K562 (cell line): ENCODE results near the gene FAAH. TPM values are rescaled to one million over a fixed set of nuclear protein-coding genes. Genes with fewer than 3 reads are reported as not detected.
A peak's percentile ranks its signal among the peaks of the same experiment; 100 is the strongest.

Source experiments
- CBX2 ChIP-seq: fragments of 200-600 bp; sonication (generic); IDR thresholded peaks from one replicate; pipeline ENCODE4 v1.6.1; 2012; ENCODE audit warnings: mild to moderate bottlenecking, low read length, inconsistent platforms; ENCODE audit not compliant: insufficient read depth, poor library complexity, severe bottlenecking
- ELK1 ChIP-seq: sonication (generic); formaldehyde crosslinking; IDR thresholded peaks from 2 replicates; pipeline ENCODE4 v1.8.1; 2022; ENCODE audit warnings: missing genetic modification reagents
- HDAC8 ChIP-seq: fragments of 450-650 bp; IDR thresholded peaks from 2 replicates; pipeline ENCODE4 v1.6.1; 2016; ENCODE audit warnings: mild to moderate bottlenecking, missing genetic modification characterization, moderate library complexity, missing compliant biosample characterization
- HMBOX1 ChIP-seq: sonication (generic); IDR thresholded peaks from 2 replicates; pipeline ENCODE4 v1.6.1; 2016
- KLF6 ChIP-seq: fragments of 250-450 bp; sonication (Bioruptor Pico); IDR thresholded peaks from 2 replicates; pipeline ENCODE4 v1.4.0; 2020; ENCODE audit warnings: mild to moderate bottlenecking, moderate library complexity, borderline replicate concordance
- MAFK ChIP-seq: IDR thresholded peaks from 2 replicates; pipeline ENCODE4 v1.6.1; 2011; ENCODE audit warnings: low read length, improper control_type of control experiment
- MTA3 ChIP-seq: fragments of 450-650 bp; formaldehyde crosslinking; IDR thresholded peaks from 2 replicates; pipeline ENCODE4 v1.6.1; 2017; ENCODE audit warnings: mild to moderate bottlenecking, borderline replicate concordance
- ZNF121 ChIP-seq: sonication (generic); formaldehyde crosslinking; conservative IDR thresholded peaks from 2 replicates; pipeline ENCODE4 v1.8.0; 2022; ENCODE audit warnings: missing genetic modification reagents
- ZNF146 ChIP-seq: IDR thresholded peaks from one replicate; pipeline ENCODE4 v1.6.1; 2018; ENCODE audit warnings: missing compliant biosample characterization; ENCODE audit not compliant: unreplicated experiment
- ZNF23 ChIP-seq: fragments of 250-450 bp; sonication (Bioruptor Pico); IDR thresholded peaks from 2 replicates; pipeline ENCODE4 v1.4.0; 2020; ENCODE audit warnings: mild to moderate bottlenecking
- ZNF324 ChIP-seq: fragments of 250-450 bp; sonication (Bioruptor Pico); IDR thresholded peaks from 2 replicates; pipeline ENCODE4 v1.4.0; 2020; ENCODE audit warnings: mild to moderate bottlenecking
- ZNF354B ChIP-seq: fragments of 250-450 bp; sonication (Bioruptor Pico); IDR thresholded peaks from 2 replicates; pipeline ENCODE4 v1.4.0; 2020
- ZNF398 ChIP-seq: fragments of 250-450 bp; sonication (Bioruptor Pico); IDR thresholded peaks from 2 replicates; pipeline ENCODE4 v1.8.0; 2021; ENCODE audit warnings: moderate library complexity, mild to moderate bottlenecking, inconsistent platforms
- ZNF583 ChIP-seq: fragments of 250-450 bp; sonication (Bioruptor Pico); IDR thresholded peaks from 2 replicates; pipeline ENCODE4 v1.4.0; 2020
- polyA plus RNA-seq, 8 experiments: library from polyadenylated mRNA; depleted of rRNA in 4 of 8; stranded (reverse) in 5 of 8; unstranded in 3 of 8; fragments of >200 nt; fragmentation: Nextera tagmentation in 2 of 8; fragmentation: Illumina TruSeq in 1 of 8; extraction: Ambion mirVana in 2 of 8; extraction: Trizol in 1 of 8; gene quantifications; 2 replicates each; pipeline versions ENCODE4 v1.2.1 to v1.2.3, GENCODE V29; 2011 to 2014; ENCODE audit warnings: inconsistent platforms in 1 of 8, missing spikeins in 1 of 8
- total RNA-seq, 7 experiments: library from RNA; depleted of rRNA in 6 of 7; stranded (reverse); fragments of >200 nt in 6 of 7; fragmentation: Illumina TruSeq in 2 of 7; extraction: Trizol in 2 of 7; gene quantifications; 2 replicates each; pipeline versions ENCODE4 v1.2.1 to v1.2.3, GENCODE V29; 2011 to 2021; ENCODE audit warnings: low replicate concordance in 1 of 7
- TF ChIP-seq, protein P1 (sequence below), 2 experiments: fragments of 450-650 bp; formaldehyde crosslinking in 1 of 2; IDR thresholded peaks; 2 replicates each; pipeline versions ENCODE4 v1.4.0 to v1.6.1; 2014 to 2020; ENCODE audit warnings: mild to moderate bottlenecking in 2 of 2, borderline replicate concordance in 1 of 2, low read depth in 1 of 2

FAAH gene
- total and polyA plus RNA-seq, 9 of the 15 experiments (the other 6 are each of a cell fraction or from before 2014, with no cell fraction given) = 0.06 to 1.1 (median 0.32) TPM

- TF ChIP-seq, protein P1, sequence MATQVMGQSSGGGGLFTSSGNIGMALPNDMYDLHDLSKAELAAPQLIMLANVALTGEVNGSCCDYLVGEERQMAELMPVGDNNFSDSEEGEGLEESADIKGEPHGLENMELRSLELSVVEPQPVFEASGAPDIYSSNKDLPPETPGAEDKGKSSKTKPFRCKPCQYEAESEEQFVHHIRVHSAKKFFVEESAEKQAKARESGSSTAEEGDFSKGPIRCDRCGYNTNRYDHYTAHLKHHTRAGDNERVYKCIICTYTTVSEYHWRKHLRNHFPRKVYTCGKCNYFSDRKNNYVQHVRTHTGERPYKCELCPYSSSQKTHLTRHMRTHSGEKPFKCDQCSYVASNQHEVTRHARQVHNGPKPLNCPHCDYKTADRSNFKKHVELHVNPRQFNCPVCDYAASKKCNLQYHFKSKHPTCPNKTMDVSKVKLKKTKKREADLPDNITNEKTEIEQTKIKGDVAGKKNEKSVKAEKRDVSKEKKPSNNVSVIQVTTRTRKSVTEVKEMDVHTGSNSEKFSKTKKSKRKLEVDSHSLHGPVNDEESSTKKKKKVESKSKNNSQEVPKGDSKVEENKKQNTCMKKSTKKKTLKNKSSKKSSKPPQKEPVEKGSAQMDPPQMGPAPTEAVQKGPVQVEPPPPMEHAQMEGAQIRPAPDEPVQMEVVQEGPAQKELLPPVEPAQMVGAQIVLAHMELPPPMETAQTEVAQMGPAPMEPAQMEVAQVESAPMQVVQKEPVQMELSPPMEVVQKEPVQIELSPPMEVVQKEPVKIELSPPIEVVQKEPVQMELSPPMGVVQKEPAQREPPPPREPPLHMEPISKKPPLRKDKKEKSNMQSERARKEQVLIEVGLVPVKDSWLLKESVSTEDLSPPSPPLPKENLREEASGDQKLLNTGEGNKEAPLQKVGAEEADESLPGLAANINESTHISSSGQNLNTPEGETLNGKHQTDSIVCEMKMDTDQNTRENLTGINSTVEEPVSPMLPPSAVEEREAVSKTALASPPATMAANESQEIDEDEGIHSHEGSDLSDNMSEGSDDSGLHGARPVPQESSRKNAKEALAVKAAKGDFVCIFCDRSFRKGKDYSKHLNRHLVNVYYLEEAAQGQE (IDR thresholded peaks at IDR 0.05; ENCODE audit: borderline replicate concordance) = peak; percentile 59
- TF ChIP-seq, protein P1 (CRISPR knock-in tag; IDR thresholded peaks at IDR 0.05; ENCODE audit: low read depth) = no peak
- TF ChIP-seq ZNF354B (CRISPR knock-in tag) (no peak), KLF6 (CRISPR knock-in tag) (0 out of 2 replicates have a peak, but pooled peaks have one; percentile 10), MAFK (no peak), ZNF398 (CRISPR knock-in tag) (no peak), ZNF121 (CRISPR knock-in tag) (no peak), ZNF146 (CRISPR knock-in tag) (no peak), HMBOX1 (peak; percentile 84), HDAC8 (tag) (peak; percentile 24; the same call in 1 of the 2 replicates), MTA3 (peak; percentile 95), ZNF324 (CRISPR knock-in tag) (no peak), ZNF23 (no peak), ELK1 (CRISPR knock-in tag) (no peak), CBX2 (no peak), ZNF583 (CRISPR knock-in tag) (peak; percentile 15; the same call in 1 of the 2 replicates)
Measured at GRCh38 chr1:46442317-46443161, 48.4 kb downstream of the FAAH start (continued).
